ENCODE results near the gene CD22.
"Not testable (repeated sequence)": the region's sequence is repeated elsewhere in the genome, so short reads cannot be mapped to it uniquely, and the experiment has no call there.

Gene CD22

DNA sequence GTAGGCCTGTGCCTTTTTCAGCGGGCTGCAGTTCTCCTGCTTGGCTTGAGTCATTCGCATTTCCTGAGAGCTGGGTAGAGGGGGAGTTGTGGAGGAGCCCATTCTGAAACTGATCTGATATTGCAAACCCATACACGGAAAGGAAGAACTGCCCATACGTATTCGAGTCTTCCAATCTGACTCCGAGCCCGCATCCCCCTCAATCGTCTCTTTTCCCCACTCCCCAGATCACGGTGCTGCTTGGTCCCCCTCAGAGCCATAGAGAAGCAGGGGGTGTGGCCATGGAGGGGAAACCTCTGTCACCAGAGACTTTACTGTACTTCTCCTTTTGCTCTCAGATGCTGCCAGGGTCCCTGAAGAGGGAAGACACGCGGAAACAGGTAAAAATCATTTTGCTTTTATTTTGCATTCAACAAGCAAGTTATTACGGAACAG is at the start of gene CD22:
CD22 (plus strand) TSS at position 337 of the 435 bp plus-strand sequence. CDS start 2,854 bp downstream, outside the sequence.
- no peak for DNase-seq

DNA sequence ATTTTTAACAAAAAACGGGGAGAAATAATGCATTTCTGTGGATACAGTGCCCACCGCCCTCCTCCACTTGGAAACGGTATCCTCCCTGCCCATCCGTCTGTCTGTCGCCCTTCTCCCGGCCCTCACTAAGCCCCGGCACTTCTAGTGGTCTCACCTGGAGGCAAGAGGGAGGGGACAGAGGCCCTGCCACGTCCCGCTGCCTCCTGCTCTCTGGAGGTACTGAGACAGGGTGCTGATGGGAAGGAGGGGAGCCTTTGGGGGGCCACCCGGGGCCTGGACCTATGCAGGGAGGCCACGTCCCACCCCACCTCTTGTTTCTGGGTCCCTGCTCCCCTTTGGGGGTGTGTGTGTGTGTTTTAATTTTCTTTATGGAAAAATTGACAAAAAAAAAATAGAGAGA is 49.6 kb upstream of the CD22 start:
- DNase-seq, result no peak

DNA sequence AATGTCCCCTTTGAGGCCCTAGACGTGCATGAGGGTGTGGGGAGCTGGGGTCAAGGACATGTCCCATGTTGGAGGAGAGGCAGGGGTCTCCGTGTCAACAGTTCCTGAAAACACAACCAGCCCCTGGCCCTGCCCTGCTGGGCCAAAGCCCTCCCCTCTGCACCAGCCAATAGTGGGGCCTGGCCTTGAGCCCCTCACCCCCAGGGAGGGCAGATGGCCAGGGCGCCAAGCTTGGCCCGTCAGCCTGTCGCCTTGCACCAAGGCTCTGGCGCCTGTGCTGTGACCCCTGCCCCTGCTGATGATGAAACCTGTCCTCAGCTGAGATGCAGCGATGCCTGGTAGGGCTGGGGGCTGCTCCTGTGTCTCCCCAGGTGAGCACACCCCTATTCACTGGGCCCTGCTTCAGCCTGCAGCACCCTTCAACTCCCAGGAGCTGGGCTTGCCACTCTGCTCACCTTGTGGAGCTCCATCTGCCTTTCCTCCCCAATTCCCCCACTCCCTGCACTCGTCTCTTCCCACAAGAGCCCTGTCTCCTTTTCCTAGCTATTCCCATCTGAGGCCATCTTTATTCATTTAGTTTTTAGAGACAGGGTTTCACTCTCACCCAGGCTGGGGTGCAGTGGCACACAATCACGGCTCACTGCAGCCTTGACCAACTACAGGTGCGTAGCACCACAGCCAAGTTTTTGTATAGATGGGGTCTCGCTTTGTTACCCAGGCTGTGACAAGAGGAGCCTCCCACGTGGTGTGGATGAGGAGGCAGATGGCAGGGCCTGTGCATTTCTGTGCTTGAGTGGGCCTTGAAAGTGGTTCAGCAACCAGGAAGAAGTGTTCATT is 48.8 kb upstream of the CD22 start:
- DNase-seq, result no peak

DNA sequence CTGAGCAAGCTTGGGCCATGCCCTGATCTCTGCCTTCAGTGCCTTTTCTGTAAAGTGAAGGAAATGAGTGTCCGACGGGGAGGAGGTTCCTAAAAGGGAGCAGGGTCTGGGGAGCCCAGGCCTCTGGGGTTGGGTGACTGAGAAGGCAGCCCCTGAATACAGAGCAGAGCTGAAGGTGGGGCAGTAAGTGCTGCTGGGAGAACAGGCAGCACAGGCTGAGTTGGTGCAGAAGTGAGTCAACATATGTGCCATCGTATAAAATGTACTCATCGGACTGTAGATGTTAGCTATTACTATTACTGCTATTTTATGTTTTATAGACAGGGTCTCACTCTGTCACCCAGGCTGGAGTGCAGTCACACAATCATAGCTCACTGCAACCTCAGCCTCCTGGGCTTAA is 47.7 kb upstream of the CD22 start:
- no peak for DNase-seq

DNA sequence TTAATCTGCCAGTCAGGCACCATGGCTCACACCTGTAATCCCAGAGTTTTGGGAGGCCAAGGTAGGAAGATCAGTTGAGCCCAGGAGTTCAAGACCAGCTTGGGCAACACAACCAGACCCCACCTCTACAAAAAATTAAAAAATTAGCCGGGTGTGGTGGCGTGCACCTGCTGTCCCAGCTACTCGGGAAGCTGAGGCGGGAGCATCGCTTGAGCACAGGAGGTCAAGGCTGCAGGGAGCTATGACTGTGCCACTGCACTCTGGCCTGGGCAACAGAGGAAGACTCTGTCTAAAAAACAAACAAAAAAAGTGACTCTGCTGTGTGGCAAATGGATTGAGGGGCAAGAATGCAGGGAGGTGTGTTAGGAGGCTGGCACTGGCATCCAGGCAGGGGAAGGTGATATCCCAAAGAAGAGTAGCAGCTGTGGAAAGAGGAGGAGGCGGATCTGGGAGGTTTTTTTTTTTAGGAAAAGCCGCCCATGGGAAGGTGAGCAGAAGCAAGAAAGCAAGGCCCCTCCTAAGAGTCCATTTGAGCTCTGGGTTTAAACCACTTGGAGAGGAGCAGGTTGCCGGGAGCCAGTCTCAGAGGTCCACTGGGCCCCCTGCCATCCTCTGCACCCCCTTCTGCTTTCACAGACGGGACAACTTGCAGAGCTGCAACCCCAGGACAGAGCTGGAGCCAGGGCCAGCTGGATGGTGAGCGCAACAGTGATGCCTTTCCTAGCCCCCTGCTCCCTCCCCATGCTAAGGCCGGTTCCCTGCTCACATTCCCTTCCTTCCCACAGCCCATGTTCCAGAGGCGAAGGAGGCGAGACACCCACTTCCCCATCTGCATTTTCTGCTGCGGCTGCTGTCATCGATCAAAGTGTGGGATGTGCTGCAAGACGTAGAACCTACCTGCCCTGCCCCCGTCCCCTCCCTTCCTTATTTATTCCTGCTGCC is 44.6 kb upstream of the CD22 start:
- no peak for DNase-seq

DNA sequence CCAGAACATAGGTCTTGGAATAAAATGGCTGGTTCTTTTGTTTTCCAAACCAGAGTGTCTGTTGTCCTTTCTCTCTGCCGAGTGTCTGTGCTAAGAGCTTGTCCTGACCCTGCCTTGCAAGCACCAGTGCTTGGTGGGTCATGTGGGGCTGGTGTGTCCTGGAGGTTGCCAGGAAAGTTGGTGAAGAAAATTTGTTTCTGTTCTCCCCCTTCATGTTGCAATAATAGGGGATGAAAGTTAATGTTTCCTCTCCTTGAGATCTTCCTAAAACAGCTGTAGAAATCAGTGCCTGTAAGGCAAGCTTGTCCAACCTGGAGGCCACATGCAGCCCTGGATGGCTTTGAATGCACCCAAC is 43.9 kb upstream of the CD22 start:
- no peak for DNase-seq

DNA sequence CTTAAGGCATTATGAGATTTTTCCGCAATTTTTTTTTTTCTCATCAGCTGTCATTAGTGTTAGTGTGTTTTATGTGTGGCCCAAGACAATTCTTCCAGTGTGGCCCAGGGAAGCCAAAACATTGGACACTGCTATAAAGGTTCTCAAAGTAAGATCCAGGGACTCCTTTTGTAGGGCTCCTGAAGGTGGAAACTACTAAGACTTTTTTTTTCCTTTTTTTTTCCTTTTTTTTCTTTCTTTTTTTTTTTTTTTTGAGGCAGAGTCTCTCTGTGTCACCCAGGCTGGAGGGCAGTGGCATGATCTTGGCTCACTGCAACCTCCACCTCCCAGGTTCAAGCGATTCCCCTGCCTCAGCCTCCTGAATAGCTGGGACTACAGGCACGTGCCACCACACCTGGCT is 43.5 kb upstream of the CD22 start:
- DNase-seq, result not testable (repeated sequence)

DNA sequence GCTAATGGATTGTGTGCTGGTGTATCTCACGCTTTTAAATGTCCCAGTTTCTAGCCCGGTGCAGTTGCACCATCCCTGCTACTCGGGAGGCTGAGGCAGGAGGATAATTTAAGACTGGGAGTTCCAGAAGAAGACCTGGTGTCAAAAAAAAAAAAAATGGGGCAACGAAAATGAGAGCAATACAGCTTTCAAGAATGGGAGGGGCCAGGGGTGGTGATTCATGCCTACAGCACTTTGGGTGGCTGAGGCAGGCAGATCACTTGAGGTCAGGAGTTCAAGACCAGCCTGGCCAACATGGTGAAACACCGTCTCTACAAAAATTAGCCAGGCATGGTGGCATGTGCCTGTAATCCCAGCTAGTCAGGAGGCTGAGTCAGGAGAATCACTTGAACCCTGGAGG is 42.9 kb upstream of the CD22 start:
- not testable (repeated sequence) for DNase-seq

DNA sequence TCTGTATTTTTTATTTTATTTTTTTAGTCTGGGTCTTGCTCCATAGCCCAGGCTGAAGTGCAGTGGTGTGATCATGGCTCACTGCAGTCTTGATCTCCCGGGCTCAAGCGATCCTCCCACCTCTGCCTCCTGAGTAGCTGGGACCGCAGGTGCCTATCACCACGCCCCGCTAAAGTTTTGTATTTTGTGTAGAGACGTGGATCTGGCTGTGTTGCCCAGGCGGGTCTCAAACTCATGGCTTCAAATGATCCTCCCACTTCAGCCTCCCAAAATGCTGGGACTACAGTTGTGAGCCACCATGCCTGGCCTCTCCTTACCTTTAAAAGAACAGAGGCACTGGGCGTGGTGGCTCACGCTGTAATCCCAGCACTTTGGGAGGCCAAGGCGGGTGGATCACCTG is 41.3 kb upstream of the CD22 start:
- DNase-seq, result no peak

DNA sequence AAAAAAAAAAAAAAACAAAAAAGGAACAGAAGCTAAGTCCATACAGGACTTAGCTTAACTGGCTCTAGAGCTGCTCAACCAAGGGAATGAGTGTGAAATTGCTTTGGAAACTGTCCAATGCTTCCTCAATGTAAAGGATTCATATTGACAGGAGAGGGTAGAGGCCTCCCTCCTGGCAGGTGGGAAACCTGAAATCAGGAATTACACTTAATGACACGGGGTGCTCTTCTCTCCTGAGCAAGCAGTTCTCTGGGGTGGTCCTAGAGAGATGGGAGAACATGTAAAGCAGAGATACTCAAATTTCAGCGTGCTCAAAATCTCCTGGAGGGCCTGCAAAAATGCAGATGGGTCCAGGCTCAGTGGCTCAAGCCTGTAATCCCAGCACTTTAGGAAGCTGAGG is 40.7 kb upstream of the CD22 start:
- no peak for DNase-seq

DNA sequence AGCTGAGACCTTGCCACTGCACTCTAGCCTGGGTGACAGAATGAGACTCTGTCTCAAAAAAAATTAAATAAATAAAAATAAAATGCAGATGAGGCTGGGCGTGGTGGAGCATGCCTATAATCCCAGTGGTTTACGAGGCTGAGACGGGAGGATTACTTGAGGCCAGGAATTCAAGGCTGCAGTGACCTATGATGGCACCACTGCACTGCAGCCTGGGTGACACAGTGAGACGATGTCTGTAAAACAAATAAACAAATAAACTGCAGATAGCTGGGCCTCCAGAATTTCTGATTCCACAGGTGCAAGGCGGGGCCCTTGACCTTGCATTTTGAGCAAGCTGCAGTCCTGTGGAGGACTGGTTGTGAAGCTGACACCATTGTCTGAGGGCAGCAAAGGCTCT is 40.1 kb upstream of the CD22 start:
- DNase-seq, result no peak

DNA sequence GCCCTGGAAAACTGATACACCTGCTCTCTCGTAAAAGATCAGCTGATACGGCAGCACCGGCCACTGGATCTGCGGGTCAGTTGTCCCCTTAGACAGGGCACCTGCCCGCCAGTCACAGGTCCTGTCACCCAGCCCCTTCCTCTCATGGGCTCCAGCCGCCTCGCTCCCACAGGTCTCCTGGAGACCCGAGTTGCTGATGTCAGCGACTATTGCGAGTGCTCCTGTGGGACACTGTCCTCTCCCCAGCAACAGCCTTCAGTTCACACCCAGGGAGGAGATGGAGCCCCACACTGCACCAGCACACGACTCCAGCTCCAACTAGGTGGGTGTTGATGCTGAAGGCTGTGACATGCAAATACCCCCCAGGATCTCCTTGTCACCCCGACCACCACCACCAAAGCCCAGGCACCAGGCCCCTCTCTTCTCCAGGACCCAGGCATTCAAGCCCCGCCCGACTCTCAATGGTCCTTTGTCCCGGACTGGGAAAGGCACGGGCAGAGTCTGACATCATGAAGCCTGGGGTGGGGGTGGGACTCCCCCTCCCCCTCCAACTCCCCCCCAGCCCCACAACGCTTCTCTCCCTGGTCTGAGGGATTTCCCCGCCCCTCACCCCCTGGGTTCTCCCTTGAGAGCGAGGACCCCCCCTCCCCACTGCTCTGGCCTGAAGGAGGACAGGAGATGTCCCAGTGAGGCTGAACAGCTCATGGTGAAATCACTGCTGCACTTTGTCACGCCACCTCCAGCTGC is 38.4 kb upstream of the CD22 start:
- no peak for DNase-seq

DNA sequence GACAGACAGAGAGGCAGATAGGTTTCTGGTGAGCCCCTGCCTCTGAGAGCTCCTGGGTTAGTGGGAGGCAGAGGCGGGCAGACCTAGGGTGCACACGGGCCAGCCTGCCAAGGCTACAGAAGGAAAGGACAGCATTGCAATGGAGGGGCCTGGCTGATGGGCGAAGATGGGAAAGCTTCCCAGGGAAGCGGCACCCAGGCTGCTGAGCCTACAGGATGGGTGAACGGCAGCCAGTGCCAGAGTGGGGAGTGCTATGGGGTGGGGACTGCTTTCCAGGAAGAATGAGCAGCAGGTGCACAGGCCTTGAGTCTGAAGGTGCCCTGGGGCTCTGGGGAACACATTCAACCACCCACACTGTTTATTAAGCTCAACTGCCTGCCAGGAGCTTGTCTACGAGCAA is 37.7 kb upstream of the CD22 start:
- DNase-seq, result no peak

DNA sequence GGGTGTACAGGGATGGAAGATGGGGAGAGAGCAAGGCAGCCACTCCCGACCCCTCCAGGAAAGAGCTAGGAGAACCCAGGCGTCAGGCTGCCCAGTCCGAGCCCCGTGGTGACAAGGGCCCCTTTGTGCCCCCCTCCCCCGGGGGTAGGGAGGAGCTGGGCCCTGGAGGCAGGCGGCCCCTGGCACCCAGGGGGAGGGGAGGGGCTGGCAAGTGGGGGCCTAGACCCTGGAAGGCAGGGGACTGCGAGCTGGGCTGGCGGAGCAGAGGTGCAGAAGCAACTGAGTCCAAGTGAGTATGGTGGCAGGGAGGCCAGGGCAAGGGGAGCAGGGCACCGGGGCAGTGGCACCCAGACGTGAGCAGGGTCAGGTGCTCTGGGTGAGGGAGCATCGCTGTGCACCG is 37.1 kb upstream of the CD22 start, which contains the start of gene MAG:
MAG (plus strand) TSS at position 246 of the 400 bp plus-strand sequence. CDS start 3,248 bp downstream, outside the sequence.
- DNase-seq, result no peak

DNA sequence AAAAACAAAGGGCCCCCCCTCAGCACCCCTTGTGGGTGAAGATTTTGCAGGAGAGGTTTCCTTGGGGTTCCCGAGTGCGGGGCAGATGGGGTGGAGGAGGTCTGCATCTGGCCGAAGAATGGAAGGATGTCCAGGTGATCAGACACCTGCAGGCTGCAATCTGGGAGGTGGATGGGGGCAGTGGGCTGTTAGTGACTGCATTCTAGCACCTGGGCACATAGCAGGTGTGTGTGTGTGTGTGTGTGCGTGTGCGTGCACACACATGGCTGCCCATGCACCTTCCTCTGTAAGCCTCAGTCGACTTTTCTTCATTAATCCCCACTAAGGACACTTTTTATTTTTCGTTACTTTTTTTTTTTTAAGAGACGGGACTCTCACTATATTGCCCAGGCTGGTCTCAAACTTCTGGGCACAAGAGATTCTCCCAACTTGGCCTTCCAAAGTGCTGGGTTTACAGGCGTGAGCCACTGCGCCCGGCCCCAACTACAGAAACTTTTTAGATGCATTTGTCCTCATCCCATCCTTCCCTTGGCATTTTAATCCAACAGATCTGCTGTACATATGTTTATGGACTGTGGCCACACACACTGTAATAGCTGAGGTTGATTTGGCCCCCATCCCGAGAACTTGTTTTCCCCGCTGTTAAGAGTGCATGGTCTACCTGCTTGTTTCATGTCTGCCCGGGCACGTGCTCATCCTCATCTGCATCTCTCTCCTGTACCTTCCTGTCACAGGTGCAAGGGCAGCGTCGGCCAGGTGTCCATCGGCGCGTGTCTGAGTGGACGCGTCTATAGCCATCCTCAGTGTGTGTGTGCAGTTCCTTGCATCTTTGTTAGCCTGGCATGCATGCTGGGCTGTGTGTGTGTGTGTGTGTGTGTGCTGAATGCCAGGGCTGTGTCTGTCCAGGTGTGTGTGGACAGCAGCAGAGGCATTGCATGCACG is 36.3 kb upstream of the CD22 start:
- DNase-seq, result no peak

DNA sequence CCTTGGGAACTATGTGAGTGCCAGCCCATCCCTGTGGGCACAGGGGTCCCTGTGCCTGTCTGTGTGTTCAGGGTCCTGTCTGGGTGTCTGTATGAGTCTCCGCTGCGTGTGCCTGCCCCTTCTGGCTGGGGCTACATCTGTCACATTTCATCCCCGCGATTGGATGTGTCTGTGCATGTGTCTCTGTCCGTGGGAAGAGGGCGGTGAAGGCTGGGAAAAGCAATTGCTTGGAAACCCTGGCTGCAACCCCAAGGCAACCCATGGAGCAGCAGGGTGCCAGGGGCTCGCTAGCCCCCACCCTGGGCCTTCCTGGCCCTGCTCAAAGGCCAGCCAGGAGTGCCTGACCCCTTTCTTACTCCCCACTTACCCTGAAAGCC is 35.6 kb upstream of the CD22 start:
- DNase-seq, result no peak

DNA sequence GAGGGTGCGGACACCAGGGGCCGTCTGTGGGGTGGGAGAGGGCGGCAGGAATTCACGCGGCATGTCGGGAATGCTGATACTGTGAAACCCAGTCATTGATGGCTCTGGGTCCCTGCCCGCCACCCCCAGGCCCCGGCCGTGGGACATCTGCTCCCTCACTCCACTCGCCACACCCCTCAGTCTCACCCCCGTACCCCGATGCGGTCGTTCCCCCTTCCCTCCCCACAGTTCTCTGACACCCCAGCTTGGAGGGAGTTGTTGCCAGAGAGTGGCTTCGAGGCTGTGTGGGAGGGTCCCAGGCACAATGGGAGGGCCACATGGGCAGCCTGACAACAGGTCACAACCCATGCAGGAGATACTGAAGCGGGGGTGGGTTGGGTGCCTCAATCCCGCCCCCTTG is 35.2 kb upstream of the CD22 start:
- no peak for DNase-seq

DNA sequence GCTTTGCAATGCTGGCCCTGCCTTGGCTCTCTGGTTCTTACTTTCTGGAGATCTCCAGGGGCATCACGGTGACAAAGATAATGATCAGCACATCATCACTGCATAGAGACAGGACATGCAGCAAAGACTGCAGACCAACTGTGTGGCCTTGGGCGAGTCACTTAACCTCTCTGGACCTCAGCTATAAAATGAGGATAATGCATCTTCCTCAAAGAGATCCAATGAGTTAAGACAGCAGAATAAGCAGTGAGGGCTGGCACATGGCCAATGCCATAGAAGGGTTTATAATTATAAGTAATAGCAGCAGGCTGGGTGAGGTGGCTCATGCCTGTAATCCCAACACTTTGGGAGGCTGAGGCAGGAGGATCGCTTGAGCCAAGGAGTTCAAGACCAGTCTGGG is 34.7 kb upstream of the CD22 start:
- DNase-seq, result no peak

DNA sequence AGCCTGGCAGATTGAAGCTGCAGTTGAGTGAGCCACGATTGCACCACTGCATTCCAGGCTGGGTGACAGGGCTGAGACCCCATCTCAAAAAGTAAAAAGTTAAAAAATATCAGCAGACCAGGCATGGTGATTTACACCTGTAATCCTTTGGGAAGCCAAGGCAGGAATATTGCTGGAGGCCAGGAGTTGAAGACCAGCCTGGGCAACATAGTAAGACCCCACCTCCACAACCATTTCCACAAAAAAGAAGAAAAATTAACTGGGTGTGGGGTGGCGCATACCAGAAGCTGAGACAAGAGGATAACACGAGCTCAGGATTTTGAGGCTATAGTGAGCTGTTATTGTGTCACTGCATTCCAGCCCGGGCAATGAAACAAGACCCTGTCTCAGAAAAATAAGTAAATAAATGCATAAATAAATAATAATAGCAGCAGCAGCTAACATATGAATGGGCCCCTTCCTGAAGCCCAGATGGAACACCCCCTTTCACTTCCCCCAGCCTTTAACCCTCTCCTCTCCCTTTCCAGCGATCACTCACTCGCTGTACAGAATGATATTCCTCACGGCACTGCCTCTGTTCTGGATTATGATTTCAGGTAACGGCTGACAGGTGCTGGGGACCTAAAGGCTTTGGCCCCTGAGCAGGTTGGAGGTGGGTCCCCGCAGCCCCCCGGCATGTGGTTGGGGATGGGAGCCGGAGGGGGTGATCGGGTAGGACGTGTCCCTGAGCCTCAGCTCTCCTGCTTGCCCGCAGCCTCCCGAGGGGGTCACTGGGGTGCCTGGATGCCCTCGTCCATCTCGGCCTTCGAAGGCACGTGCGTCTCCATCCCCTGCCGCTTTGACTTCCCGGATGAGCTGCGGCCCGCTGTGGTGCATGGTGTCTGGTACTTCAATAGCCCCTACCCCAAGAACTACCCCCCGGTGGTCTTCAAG is 33.9 kb upstream of the CD22 start:
- no peak for DNase-seq

DNA sequence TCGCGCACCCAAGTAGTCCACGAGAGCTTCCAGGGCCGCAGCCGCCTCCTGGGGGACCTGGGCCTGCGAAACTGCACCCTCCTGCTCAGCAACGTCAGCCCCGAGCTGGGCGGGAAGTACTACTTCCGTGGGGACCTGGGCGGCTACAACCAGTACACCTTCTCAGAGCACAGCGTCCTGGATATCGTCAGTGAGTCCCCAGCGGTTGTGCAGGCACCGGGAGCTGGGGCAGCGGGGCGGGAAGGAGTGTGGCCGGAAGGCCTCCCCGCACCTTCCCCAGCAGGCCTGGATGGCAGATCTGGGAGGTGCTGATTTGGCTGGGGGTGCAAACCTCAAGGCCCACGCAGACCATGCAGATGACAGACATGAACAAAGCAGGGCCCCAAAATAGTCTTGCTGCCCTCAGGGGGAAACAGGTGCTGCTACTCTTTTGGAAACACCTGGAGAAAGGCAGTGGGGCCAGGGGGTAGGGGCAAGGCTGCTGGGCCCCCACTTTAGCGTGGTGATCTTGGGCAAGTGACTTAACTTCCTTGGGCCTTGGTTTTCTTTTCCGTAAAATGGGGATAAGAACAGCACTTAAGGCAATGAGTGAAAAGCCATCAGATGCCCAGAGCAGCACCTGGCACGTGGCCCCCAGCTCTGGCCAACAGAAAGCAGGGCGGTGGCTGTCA is 33.1 kb upstream of the CD22 start:
- no peak for DNase-seq
